ENCODE data around the gene DNAAF9.

The DNAAF9 gene

GRCh38 chr20:3410464-3410863, 3.0 kb upstream of the DNAAF9 start:
- no peak for DNase-seq (ENCODE audit: low spot score)

- DNase-seq (ENCODE audit: low spot score): no peak
Measured at GRCh38 chr20:3409417-3409816, 1.9 kb upstream of the DNAAF9 start.

GRCh38 chr20:3407771-3408637, 535 bp upstream of the DNAAF9 start:
- DNase-seq (ENCODE audit: low spot score): peak; percentile 60

- DNase-seq (ENCODE audit: low spot score): peak; percentile 41
Measured at GRCh38 chr20:3406481-3407039, 909 bp downstream of the DNAAF9 start.

- no peak for DNase-seq (ENCODE audit: low spot score)
Measured at GRCh38 chr20:3405696-3406358, 1.6 kb downstream of the DNAAF9 start.

GRCh38 chr20:3405139-3405538, 2.3 kb downstream of the DNAAF9 start:
- no peak for DNase-seq (ENCODE audit: low spot score)

- no peak for DNase-seq (ENCODE audit: low spot score)
Measured at GRCh38 chr20:3404402-3404801, 3.1 kb downstream of the DNAAF9 start.

- DNase-seq (ENCODE audit: low spot score): no peak
Measured at GRCh38 chr20:3403741-3404140, 3.7 kb downstream of the DNAAF9 start.

- no peak for DNase-seq (ENCODE audit: low spot score)
Measured at GRCh38 chr20:3402453-3402852, 5.0 kb downstream of the DNAAF9 start.

- DNase-seq (ENCODE audit: low spot score): no peak
Measured at GRCh38 chr20:3400260-3401155, 7.0 kb downstream of the DNAAF9 start.

- no peak for DNase-seq (ENCODE audit: low spot score)
Measured at GRCh38 chr20:3398681-3399252, 8.7 kb downstream of the DNAAF9 start.

GRCh38 chr20:3396492-3396891, 11.0 kb downstream of the DNAAF9 start:
- no peak for DNase-seq (ENCODE audit: low spot score)

GRCh38 chr20:3392756-3393155, 14.7 kb downstream of the DNAAF9 start:
- no peak for DNase-seq (ENCODE audit: low spot score)

- DNase-seq (ENCODE audit: low spot score): peak; percentile 52
Measured at GRCh38 chr20:3390759-3391425, 16.6 kb downstream of the DNAAF9 start.

- no peak for DNase-seq (ENCODE audit: low spot score)
Measured at GRCh38 chr20:3383878-3384495, 23.5 kb downstream of the DNAAF9 start.

- peak; percentile 66 for DNase-seq (ENCODE audit: low spot score)
Measured at GRCh38 chr20:3382836-3383235, 24.6 kb downstream of the DNAAF9 start.

GRCh38 chr20:3380228-3381070, 27.0 kb downstream of the DNAAF9 start:
- peak; percentile 87 for DNase-seq (ENCODE audit: low spot score)

- no peak for DNase-seq (ENCODE audit: low spot score)
Measured at GRCh38 chr20:3378138-3378537, 29.3 kb downstream of the DNAAF9 start.

- DNase-seq (ENCODE audit: low spot score): no peak
Measured at GRCh38 chr20:3377644-3378043, 29.8 kb downstream of the DNAAF9 start.

- DNase-seq (ENCODE audit: low spot score): no peak
Measured at GRCh38 chr20:3374296-3374695, 33.2 kb downstream of the DNAAF9 start.
